Small intestine (tissue), 7 donors: ENCODE data around the gene FBXO31. TPM values are rescaled to one million over a fixed set of nuclear protein-coding genes. Genes with fewer than 3 reads are reported as not detected.
A peak's percentile ranks its signal among the peaks of the same experiment; 100 is the strongest.

ENCODE experiments used
- DNase-seq, 2 donors: peaks; one replicate each; pipeline versions ENCODE4 v3.0.0 to v3.0.0-alpha.2; 2013
- FAIRE-seq: peaks from 2 replicates; lab custom pipeline; 2012; peaks lifted over from hg19 to GRCh38; lab: Jason Lieb, UNC
- H3K27ac ChIP-seq, 3 donors: one replicate each; pipeline ENCODE4 v1.5.1; 2013; ENCODE audit warnings: low read length in 2 of 3, mild to moderate bottlenecking in 2 of 3, control low read depth in 1 of 3, inconsistent platforms in 1 of 3, low read depth in 1 of 3, moderate library complexity in 1 of 3
- H3K27me3 ChIP-seq, 3 donors: one replicate each; pipeline ENCODE4 v1.6.1; 2013; ENCODE audit warnings: low read length in 3 of 3, inconsistent platforms in 1 of 3; ENCODE audit not compliant: control insufficient read depth in 3 of 3, insufficient read depth in 3 of 3
- H3K36me3 ChIP-seq, 3 donors: one replicate each; pipeline ENCODE4 v1.6.1; 2013; ENCODE audit warnings: low read length in 3 of 3, inconsistent platforms in 1 of 3, low read depth in 1 of 3, mild to moderate bottlenecking in 1 of 3, moderate library complexity in 1 of 3; ENCODE audit not compliant: control insufficient read depth in 3 of 3, insufficient read depth in 2 of 3
- H3K4me1 ChIP-seq, 3 donors: one replicate each; pipeline ENCODE4 v1.6.1; 2013; ENCODE audit warnings: low read length in 2 of 3, inconsistent platforms in 1 of 3, low read depth in 1 of 3, mild to moderate bottlenecking in 1 of 3, moderate library complexity in 1 of 3; ENCODE audit not compliant: control insufficient read depth in 3 of 3, insufficient read depth in 2 of 3
- H3K4me3 ChIP-seq, 3 donors: one replicate each; pipeline ENCODE4 v1.5.1; 2013; ENCODE audit warnings: low read length in 3 of 3, control low read depth in 1 of 3, inconsistent platforms in 1 of 3, low read depth in 1 of 3, mild to moderate bottlenecking in 1 of 3, moderate library complexity in 1 of 3
- H3K9me3 ChIP-seq, 2 donors: one replicate each; pipeline ENCODE4 v1.6.1; 2013; ENCODE audit warnings: low read depth in 1 of 2, low read length in 1 of 2; ENCODE audit not compliant: control insufficient read depth in 2 of 2, insufficient read depth in 1 of 2
- WGBS, 3 donors: extraction: QIAGEN DNeasy Blood & Tissue Kit; methylation state at CpG; one replicate each; pipeline ENCODE4 v1.1.7; 2013; 5-methylcytosine and 5-hydroxymethylcytosine counted together
- polyA plus RNA-seq, 4 donors: library from polyadenylated mRNA; stranded (reverse) in 3 of 4; unstranded in 1 of 4; fragments of 200-250 nt in 3 of 4; fragments of 120-200 nt in 1 of 4; gene quantifications; one replicate each; pipeline versions ENCODE4 v1.2.1 to v1.2.3, GENCODE V29; 2013
- donor health status: healthy with polysubstance abuse.
- donor health status: control.
- donor health status: control.
- donor health status: Bipolar disorder and iron deficiency.
- donor health status: healthy.

FBXO31 gene
- polyA plus RNA-seq, 4 donors, result 23.8 to 38.7 (median 29.4) TPM

GRCh38 chr16:87309620-87310525 lies 73.7 kb downstream of the FBXO31 start:
- Histone ChIP-seq H3K27me3 (no peaks in the 10 kb centered on the region), H3K36me3 (no peaks in the 10 kb centered on the region), H3K27ac (no peak overlapping the region), H3K4me3 (no peak overlapping the region), H3K4me1 (no peaks in the 10 kb centered on the region), H3K9me3 (peaks cover 0 to 6% of the 10 kb centered on the region in 2 donors)
- DNase-seq (no peak), FAIRE-seq (no peak)
- 88 to 94% (median 90%) methylated on average over 5 of the region's 5 CpGs for WGBS, 3 donors

- DNase-seq, result no peak
- peaks cover 0 to 6% of the 10 kb centered on the region in 2 donors for H3K9me3 ChIP-seq
- H3K36me3 ChIP-seq, result no peaks in the 10 kb centered on the region
- WGBS, 3 donors, result 72 to 93% (median 93%) methylated on average over 4 of the region's 4 CpGs
- H3K4me3 ChIP-seq, result no peak overlapping the region
- H3K27ac ChIP-seq, result no peak overlapping the region
- no peaks in the 10 kb centered on the region for H3K4me1 ChIP-seq
- no peak for FAIRE-seq
- H3K27me3 ChIP-seq, result no peaks in the 10 kb centered on the region
Measured at GRCh38 chr16:87308826-87309225, 74.8 kb downstream of the FBXO31 start.

GRCh38 chr16:87306516-87306915 lies 77.1 kb downstream of the FBXO31 start:
- Histone ChIP-seq H3K27ac (no peak overlapping the region), H3K4me1 (no peaks in the 10 kb centered on the region), H3K4me3 (no peak overlapping the region), H3K9me3 (peaks cover 0 to 6% of the 10 kb centered on the region in 2 donors), H3K27me3 (no peaks in the 10 kb centered on the region), H3K36me3 (no peaks in the 10 kb centered on the region)
- FAIRE-seq (no peak), DNase-seq (no peak)
- WGBS, 3 donors, result 78 to 93% (median 88%) methylated on average over 3 of the region's 3 CpGs

DNA sequence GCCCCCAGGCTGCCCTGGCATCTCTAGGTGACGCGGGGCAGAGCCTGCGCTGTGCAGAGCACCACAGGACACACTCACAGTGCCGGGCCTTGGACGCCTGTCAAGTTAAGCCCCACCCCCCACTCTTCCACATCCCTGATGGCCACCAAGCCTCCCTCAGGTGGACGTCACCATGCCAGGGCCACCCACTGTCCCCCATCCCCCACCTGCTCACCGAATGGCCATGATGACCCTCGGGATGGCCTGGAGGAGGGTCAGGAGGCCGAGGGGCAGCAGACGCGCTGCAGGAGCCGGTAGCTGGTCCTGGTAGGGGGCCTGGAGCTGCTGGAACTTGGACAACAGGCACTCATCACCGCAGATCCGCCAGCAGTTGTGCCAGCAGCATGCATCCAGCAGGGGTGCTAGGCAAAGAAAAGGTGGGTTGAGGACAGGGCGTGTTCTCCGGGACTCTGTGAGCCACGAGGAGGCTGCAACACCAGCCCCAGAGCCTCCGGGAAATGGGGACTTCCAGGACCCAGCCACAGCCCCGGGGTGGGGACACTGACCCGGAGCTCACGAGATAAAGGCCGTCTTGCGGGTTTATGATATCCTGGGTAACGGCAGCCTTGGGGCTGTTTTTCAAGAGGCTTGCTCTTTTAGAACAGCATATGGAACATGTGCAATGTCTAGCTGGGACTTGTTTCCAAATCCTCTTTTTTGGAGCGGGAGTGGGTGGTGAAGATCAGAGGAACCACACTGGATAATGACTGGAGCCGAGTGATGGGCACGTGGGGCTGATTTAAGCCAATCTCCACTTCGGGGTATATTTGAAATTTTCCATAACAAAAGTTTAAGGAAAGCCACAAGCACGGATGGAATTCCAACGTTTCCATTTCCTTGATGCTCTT lies 77.8 kb downstream of the FBXO31 start:
- DNase-seq (peak; percentile 29 to 45), FAIRE-seq (no peak)
- no peaks in the 10 kb centered on the region for H3K27me3 ChIP-seq
- WGBS, 3 donors, result 52 to 64% (median 60%) methylated on average over 30 of the region's 30 CpGs
- no peaks in the 10 kb centered on the region for H3K4me1 ChIP-seq
- no peak overlapping the region for H3K4me3 ChIP-seq
- peaks cover 0 to 6% of the 10 kb centered on the region in 2 donors for H3K9me3 ChIP-seq
- no peak overlapping the region for H3K27ac ChIP-seq
- H3K36me3 ChIP-seq, result no peaks in the 10 kb centered on the region

GRCh38 chr16:87304951-87305350 lies 78.6 kb downstream of the FBXO31 start:
- Histone ChIP-seq H3K27ac (no peak overlapping the region), H3K4me3 (no peak overlapping the region), H3K27me3 (no peaks in the 10 kb centered on the region), H3K4me1 (no peaks in the 10 kb centered on the region), H3K9me3 (peaks cover 0 to 6% of the 10 kb centered on the region in 2 donors), H3K36me3 (no peaks in the 10 kb centered on the region)
- DNase-seq (no peak), FAIRE-seq (no peak)
- WGBS, 3 donors, result 62 to 77% (median 72%) methylated on average over 10 of the region's 10 CpGs

DNA sequence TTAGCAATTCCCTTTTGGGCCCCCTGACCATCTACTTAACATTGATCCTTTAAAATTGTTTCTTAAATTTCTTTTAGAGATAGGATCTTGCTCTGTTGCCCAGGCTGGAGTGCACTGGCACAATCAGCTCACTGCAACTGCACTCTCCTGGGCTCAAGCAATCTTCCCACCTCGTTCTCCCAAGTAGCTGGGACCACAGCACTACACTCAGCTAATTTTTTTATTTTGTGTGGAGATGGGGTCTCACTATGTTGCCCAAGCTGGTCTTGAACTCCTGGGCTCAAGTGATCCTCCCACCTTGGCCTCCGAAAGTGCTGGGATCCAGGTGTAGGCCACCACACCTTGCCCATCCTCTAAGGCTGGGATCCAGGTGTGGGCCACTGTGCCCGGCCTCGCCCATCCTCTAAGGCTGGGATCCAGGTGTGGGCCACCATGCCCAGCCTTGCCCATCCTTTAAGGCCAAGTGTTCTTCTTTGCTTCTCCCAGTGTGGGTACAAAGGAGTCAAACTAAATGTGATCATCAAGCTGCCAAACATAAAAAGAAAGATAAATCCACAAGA lies 79.5 kb downstream of the FBXO31 start:
- Histone ChIP-seq H3K36me3 (no peaks in the 10 kb centered on the region), H3K27me3 (no peaks in the 10 kb centered on the region), H3K27ac (no peak overlapping the region), H3K9me3 (peaks cover 0 to 6% of the 10 kb centered on the region in 2 donors), H3K4me3 (no peak overlapping the region), H3K4me1 (no peaks in the 10 kb centered on the region)
- WGBS, 3 donors, result 92 to 94% (median 93%) methylated on average over 4 of the region's 4 CpGs
- FAIRE-seq (no peak), DNase-seq (no peak)

GRCh38 chr16:87303431-87303930 lies 80.1 kb downstream of the FBXO31 start:
- DNase-seq, result no peak
- H3K4me1 ChIP-seq, result no peaks in the 10 kb centered on the region
- no peak overlapping the region for H3K27ac ChIP-seq
- no peak for FAIRE-seq
- no peaks in the 10 kb centered on the region for H3K27me3 ChIP-seq
- no peak overlapping the region for H3K4me3 ChIP-seq
- H3K36me3 ChIP-seq, result peaks cover 0 to 2% (median 0%) of the 10 kb centered on the region in 3 donors
- H3K9me3 ChIP-seq, result peaks cover 0 to 2% of the 10 kb centered on the region in 2 donors
- WGBS, 3 donors, result 78 to 82% (median 81%) methylated on average over 7 of the region's 7 CpGs
